BLaER1 treated with 17β-estradiol and CSF1 and Interleukin-3, amounts not matched to agents 10 nM and 100 nM (cell line): Measurements from ENCODE around the gene PNPO.

ENCODE experiments used
- H3K27ac ChIP-seq, 11 experiments: shearing (Covaris generic); formaldehyde crosslinking; 2 replicates each; pipeline ENCODE4 v1.8.1; 2022
- H3K27me3 ChIP-seq, 11 experiments: shearing (Covaris generic); formaldehyde crosslinking; 2 replicates each; pipeline ENCODE4 v1.8.1; 2022
- H3K36me3 ChIP-seq, 11 experiments: shearing (Covaris generic); formaldehyde crosslinking; 2 replicates each; pipeline ENCODE4 v1.8.1; 2022
- H3K4me1 ChIP-seq, 10 experiments: shearing (Covaris generic); formaldehyde crosslinking; 2 replicates each; pipeline ENCODE4 v1.8.1; 2022
- H3K4me2 ChIP-seq, 11 experiments: shearing (Covaris generic); formaldehyde crosslinking; 2 replicates each; pipeline ENCODE4 v1.8.1; 2022
- H3K4me3 ChIP-seq, 10 experiments: shearing (Covaris generic); formaldehyde crosslinking; 2 replicates each; pipeline ENCODE4 v1.8.1; 2022
- H3K9ac ChIP-seq, 11 experiments: shearing (Covaris generic); formaldehyde crosslinking; 2 replicates each; pipeline ENCODE4 v1.8.1; 2022
- H3K9me3 ChIP-seq, 11 experiments: shearing (Covaris generic); formaldehyde crosslinking; replicated peaks in 1 of 11; 2 replicates each; pipeline ENCODE4 v1.8.1; 2022
- H4K20me1 ChIP-seq, 11 experiments: shearing (Covaris generic); formaldehyde crosslinking; 2 replicates each; pipeline ENCODE4 v1.8.1; 2022
- Cebpa-rat ChIP-seq, 11 experiments: shearing (Covaris generic); IDR thresholded peaks; 2 replicates each; pipeline ENCODE4 v1.8.1; 2022

The PNPO gene

DNA sequence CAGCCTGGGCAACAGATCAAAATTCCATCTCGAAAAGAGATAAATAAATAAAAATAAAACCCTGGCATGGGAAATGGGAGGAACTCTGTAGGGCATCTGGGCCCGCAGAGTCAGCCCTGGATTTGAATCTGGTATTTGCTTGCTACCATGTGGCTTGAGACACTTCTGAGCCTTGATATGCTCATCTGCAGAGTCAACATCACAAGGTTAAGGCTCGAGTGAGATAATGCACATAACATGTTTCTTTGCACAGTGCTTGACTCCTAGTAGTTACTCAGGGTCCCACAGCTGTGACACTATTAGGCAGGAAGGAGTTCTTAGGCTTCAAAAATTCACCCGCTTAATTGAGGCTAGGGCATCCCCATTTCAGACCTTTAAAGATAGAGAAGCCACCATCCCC lies 50.8 kb downstream of the PNPO start:
- peaks cover 0 to 25% (median under 1%) of the 10 kb centered on the region in 10 experiments; a peak in 10 of 20 replicates for H3K4me1 ChIP-seq
- TF ChIP-seq Cebpa-rat (IDR thresholded peaks at IDR 0.05), result no peak
- no peak overlapping the region for H3K9ac ChIP-seq
- no peak overlapping the region for H3K27ac ChIP-seq
- H3K9me3 ChIP-seq, result no peaks in the 10 kb centered on the region
- no peak overlapping the region for H3K4me2 ChIP-seq
- no peak overlapping the region for H3K4me3 ChIP-seq
- H3K36me3 ChIP-seq, result no peaks in the 10 kb centered on the region
- H3K27me3 ChIP-seq, result no peaks in the 10 kb centered on the region
- H4K20me1 ChIP-seq, result no peaks in the 10 kb centered on the region

DNA sequence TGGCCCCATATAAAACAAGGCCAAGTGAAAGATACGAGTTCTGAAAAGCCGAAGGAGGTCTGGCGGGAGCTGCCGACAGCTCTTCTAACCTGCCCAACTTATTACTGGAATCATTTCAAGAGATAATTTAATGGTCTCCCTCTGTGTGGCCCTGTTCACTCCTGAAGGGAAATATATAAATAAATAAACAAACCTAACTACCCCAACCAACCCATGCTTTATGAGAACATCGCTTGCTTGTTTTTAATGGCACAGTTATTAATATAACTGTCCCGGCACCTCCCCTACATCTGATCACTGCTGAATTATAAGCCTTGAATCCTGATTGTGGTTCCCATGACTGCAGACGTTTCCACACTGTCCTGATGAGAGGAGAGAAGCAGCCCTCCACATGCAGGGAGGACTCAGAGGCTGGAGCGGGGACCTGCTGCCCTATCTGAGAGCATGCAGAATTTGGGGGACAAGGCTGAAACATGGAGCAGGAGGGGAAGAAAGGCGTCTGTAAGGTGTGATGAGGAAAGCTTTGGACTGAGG lies 51.7 kb downstream of the PNPO start:
- peaks cover 0 to 34% (median 8%) of the 10 kb centered on the region in 10 experiments; a peak in 13 of 20 replicates for H3K4me1 ChIP-seq
- no peaks in the 10 kb centered on the region for H3K27me3 ChIP-seq
- H3K27ac ChIP-seq, result no peak overlapping the region
- no peak overlapping the region for H3K4me3 ChIP-seq
- H3K36me3 ChIP-seq, result no peaks in the 10 kb centered on the region
- no peak overlapping the region for H3K4me2 ChIP-seq
- TF ChIP-seq Cebpa-rat (IDR thresholded peaks at IDR 0.05), result no peak
- no peak overlapping the region for H3K9ac ChIP-seq
- H3K9me3 ChIP-seq, result no peaks in the 10 kb centered on the region
- H4K20me1 ChIP-seq, result no peaks in the 10 kb centered on the region

DNA sequence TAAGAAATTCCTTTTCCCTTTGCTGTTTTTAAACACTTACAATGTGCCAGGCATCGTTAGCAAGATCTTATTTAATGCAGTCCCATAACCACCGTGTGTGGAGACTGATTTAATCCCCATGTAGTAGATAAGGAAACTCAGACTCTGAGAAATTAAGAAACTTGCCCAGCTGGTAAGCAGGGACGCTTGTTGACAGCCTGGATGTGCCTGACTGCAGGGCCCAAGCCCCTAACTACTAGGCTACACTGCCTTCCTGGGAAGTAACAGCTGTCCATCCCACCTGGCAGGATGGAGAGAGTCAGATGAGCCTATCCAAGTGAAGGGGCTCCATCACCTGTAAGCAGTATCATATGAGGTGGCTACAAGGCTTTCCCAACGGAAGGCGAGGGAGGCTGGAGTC lies 52.6 kb downstream of the PNPO start:
- Histone ChIP-seq H3K27me3 (no peaks in the 10 kb centered on the region), H3K9ac (no peak overlapping the region), H3K4me1 (peaks cover 0 to 37% (median 11%) of the 10 kb centered on the region in 10 experiments; a peak in 14 of 20 replicates), H4K20me1 (no peaks in the 10 kb centered on the region), H3K36me3 (no peaks in the 10 kb centered on the region), H3K27ac (no peak overlapping the region), H3K9me3 (no peaks in the 10 kb centered on the region), H3K4me3 (no peak overlapping the region), H3K4me2 (no peak overlapping the region)
- no peak for TF ChIP-seq Cebpa-rat (IDR thresholded peaks at IDR 0.05)

DNA sequence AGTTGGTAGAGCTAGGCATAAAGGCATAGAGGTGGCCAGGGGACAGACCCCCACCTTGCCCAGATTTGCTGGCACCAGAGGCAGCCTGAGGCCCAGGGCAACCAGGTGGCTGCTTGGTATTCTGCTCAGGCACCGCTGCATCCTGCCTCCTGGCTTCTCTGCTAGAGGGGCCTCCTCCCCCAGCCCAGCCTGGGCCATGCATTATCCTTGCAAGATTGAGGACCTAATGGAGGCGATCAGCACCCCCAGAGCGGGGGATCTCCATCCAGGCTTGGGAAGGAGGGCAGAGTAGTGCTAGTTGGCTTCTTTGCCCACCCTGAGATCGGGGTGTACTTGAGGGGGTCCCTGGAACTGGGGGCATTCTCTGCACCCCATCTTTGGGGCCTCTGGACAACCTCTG lies 53.4 kb downstream of the PNPO start:
- H3K36me3 ChIP-seq, result no peaks in the 10 kb centered on the region
- H3K9ac ChIP-seq, result no peak overlapping the region
- H3K27me3 ChIP-seq, result no peaks in the 10 kb centered on the region
- no peak overlapping the region for H3K27ac ChIP-seq
- peaks cover 0 to 45% (median 18%) of the 10 kb centered on the region in 10 experiments; a peak in 16 of 20 replicates for H3K4me1 ChIP-seq
- no peaks in the 10 kb centered on the region for H3K9me3 ChIP-seq
- no peak overlapping the region for H3K4me3 ChIP-seq
- no peak for TF ChIP-seq Cebpa-rat (IDR thresholded peaks at IDR 0.05)
- H4K20me1 ChIP-seq, result no peaks in the 10 kb centered on the region
- H3K4me2 ChIP-seq, result no peak overlapping the region

DNA sequence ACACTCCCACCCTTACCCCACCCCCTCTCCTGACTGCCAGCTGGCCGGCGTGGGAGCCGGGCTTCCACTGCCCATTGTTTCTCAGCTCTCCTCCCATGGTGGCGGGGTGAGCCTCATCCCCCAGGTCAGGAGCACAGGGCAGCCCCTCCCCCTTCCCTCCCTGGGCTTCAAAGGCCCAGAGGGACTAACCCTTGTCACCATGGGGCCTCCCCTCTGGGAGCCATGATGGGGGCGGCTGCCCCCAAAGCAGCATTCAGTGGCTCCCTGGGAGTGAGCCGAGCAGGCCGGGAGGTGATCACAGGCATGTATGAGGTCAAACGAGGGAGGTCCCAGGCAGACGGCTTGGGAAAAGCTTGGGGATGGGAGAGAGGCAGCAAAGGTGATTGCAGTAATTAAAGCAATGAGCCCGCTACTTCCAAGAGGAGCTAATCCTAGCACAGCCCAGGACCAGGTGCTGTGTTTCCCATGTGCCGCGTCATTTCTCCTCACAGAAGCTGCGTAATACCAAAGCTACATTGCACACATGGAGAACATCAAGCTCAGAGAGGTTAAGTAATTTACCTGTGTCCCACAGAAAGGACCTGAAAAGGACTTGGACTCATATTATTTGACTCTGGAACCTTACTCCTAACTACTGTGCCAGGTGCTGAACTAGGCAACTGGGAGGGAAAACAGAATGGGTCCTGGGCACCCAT lies 54.0 kb downstream of the PNPO start:
- peaks cover 0 to 51% (median 24%) of the 10 kb centered on the region in 10 experiments; a peak in 16 of 20 replicates for H3K4me1 ChIP-seq
- no peak overlapping the region for H3K4me2 ChIP-seq
- no peak overlapping the region for H3K27ac ChIP-seq
- no peak for TF ChIP-seq Cebpa-rat (IDR thresholded peaks at IDR 0.05)
- H3K9me3 ChIP-seq, result no peaks in the 10 kb centered on the region
- H3K36me3 ChIP-seq, result no peaks in the 10 kb centered on the region
- no peaks in the 10 kb centered on the region for H3K27me3 ChIP-seq
- no peak overlapping the region; a peak in 1 of 22 replicates for H3K9ac ChIP-seq
- H4K20me1 ChIP-seq, result no peaks in the 10 kb centered on the region
- H3K4me3 ChIP-seq, result no peak overlapping the region

DNA sequence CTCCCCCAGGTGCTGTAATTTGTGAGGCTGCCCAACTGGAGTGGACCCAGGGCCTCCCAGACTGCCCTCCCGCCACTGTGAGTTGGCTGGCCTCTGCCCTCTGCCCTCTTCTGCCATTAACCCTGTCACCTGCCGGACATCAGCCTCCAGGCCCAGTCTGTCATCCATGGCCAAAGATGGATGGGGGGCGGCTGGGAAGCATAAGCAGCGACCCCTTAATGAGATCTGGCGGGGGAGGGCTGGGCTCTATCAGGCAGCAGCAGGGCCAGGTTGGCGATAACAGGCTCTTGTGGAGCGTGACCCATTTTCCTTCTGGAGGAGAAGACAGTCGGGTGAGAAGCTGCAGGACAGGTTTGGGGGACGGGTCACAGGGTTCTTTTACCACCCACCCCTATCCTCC lies 54.8 kb downstream of the PNPO start:
- no peak overlapping the region for H3K4me3 ChIP-seq
- H3K4me2 ChIP-seq, result peak overlapping the region in 1 of 11 experiments; percentile 13; a peak in 2 of 22 replicates
- no peaks in the 10 kb centered on the region for H4K20me1 ChIP-seq
- no peaks in the 10 kb centered on the region for H3K9me3 ChIP-seq
- H3K9ac ChIP-seq, result no peak overlapping the region
- H3K27me3 ChIP-seq, result no peaks in the 10 kb centered on the region
- no peaks in the 10 kb centered on the region for H3K36me3 ChIP-seq
- H3K4me1 ChIP-seq, result peaks cover 0 to 53% (median 30%) of the 10 kb centered on the region in 10 experiments; a peak in 17 of 20 replicates
- no peak overlapping the region for H3K27ac ChIP-seq
- no peak for TF ChIP-seq Cebpa-rat (IDR thresholded peaks at IDR 0.05)

DNA sequence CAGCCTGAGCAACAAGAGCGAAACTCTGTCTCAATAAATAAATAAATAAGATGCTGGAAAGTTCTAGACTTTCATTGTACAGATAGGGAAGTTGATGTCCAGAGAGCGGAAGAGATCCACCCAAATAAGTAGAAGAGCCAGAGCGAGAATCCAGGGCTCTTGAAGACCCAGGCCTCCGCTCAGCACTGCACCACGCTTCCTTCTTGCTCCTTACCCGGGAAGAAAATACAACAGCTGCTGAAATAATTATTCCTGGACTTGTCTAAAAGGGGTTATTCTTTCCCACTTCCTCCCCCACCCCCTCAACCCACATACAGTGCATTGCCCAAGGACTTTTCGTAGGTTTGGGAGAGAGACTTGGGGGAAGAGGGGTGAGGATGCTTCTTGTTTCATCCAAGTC lies 56.2 kb downstream of the PNPO start:
- no peak overlapping the region for H3K4me3 ChIP-seq
- H4K20me1 ChIP-seq, result no peaks in the 10 kb centered on the region
- H3K27ac ChIP-seq, result peak overlapping the region in 1 of 11 experiments; percentile 7; a peak in 2 of 22 replicates
- H3K27me3 ChIP-seq, result no peaks in the 10 kb centered on the region
- H3K4me2 ChIP-seq, result peak overlapping the region in 7 of 11 experiments; percentile 25 to 95 (median 68); a peak in 13 of 22 replicates
- H3K36me3 ChIP-seq, result no peaks in the 10 kb centered on the region
- H3K9ac ChIP-seq, result no peak overlapping the region; a peak in 1 of 22 replicates
- TF ChIP-seq Cebpa-rat (IDR thresholded peaks at IDR 0.05), result no peak
- no peaks in the 10 kb centered on the region for H3K9me3 ChIP-seq
- H3K4me1 ChIP-seq, result peaks cover 10 to 62% (median 43%) of the 10 kb centered on the region in 10 experiments

DNA sequence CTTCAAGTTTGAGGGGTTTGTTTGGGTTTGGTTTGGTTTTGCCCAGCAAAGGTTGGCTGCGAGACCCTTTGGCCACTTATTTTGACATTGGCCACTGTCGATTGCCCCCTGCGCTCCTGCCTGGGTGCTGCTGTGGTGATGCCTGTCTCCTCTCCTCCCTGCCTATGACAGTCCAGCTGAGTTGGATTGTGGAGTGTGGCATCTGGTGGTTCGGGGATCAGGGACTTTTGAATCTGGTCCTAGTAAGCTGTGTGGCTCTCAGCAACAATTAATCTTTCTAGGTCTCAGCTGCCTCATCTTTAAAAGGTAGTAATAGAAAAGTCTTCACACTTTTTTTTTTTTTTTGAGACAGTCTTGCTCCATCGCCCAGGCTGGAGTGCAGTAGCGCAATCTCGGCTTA lies 56.7 kb downstream of the PNPO start:
- H4K20me1 ChIP-seq, result no peaks in the 10 kb centered on the region
- no peaks in the 10 kb centered on the region for H3K27me3 ChIP-seq
- peak overlapping the region in 7 of 11 experiments; percentile 25 to 95 (median 68); a peak in 13 of 22 replicates for H3K4me2 ChIP-seq
- H3K9ac ChIP-seq, result no peak overlapping the region; a peak in 1 of 22 replicates
- peak overlapping the region in 1 of 11 experiments; percentile 7; a peak in 2 of 22 replicates for H3K27ac ChIP-seq
- peaks cover 15 to 66% (median 47%) of the 10 kb centered on the region in 10 experiments for H3K4me1 ChIP-seq
- no peak for TF ChIP-seq Cebpa-rat (IDR thresholded peaks at IDR 0.05)
- H3K4me3 ChIP-seq, result no peak overlapping the region
- H3K9me3 ChIP-seq, result no peaks in the 10 kb centered on the region
- no peaks in the 10 kb centered on the region for H3K36me3 ChIP-seq
